Fibroblast of mammary gland (primary cell): Measurements from ENCODE around the gene HHAT.

ENCODE experiments used
- DNase-seq: peaks from one replicate; pipeline ENCODE4 v3.0.0-alpha.2; 2010; ENCODE audit warnings: low read depth
- H3K4me3 ChIP-seq: 2 replicates; pipeline ENCODE4 v1.5.1; 2011; ENCODE audit warnings: low read depth, mild to moderate bottlenecking, low read length, moderate library complexity; ENCODE audit not compliant: control insufficient read depth
- TF ChIP-seq, protein P1 (sequence below): conservative IDR thresholded peaks from 2 replicates; pipeline ENCODE4 v1.5.1; 2011; ENCODE audit warnings: low read depth, low read length, inconsistent platforms; ENCODE audit not compliant: control insufficient read depth, insufficient read depth

HHAT gene

DNA sequence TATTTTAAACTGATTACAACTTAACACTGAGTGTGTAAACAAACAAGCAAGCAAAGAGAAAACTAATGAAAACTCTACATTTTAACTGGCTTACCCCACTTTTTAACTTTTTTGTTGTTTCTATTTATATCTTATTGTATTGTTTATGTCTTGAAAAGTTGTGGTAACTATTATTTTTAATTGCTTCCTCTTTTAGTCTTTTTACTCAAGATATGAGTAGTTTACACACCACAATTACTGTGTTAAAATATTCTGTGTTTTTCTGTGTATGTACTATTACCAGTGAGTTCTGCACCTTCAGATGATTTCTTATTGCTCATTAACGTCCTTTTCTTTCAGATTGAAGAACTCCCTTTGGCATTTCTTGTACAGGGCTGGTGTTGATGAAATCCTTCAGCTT lies 4.7 kb upstream of the HHAT start:
- TF ChIP-seq, protein P1, sequence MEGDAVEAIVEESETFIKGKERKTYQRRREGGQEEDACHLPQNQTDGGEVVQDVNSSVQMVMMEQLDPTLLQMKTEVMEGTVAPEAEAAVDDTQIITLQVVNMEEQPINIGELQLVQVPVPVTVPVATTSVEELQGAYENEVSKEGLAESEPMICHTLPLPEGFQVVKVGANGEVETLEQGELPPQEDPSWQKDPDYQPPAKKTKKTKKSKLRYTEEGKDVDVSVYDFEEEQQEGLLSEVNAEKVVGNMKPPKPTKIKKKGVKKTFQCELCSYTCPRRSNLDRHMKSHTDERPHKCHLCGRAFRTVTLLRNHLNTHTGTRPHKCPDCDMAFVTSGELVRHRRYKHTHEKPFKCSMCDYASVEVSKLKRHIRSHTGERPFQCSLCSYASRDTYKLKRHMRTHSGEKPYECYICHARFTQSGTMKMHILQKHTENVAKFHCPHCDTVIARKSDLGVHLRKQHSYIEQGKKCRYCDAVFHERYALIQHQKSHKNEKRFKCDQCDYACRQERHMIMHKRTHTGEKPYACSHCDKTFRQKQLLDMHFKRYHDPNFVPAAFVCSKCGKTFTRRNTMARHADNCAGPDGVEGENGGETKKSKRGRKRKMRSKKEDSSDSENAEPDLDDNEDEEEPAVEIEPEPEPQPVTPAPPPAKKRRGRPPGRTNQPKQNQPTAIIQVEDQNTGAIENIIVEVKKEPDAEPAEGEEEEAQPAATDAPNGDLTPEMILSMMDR, result no peak
- DNase-seq, result no peak
- no peak overlapping the region for H3K4me3 ChIP-seq

DNA sequence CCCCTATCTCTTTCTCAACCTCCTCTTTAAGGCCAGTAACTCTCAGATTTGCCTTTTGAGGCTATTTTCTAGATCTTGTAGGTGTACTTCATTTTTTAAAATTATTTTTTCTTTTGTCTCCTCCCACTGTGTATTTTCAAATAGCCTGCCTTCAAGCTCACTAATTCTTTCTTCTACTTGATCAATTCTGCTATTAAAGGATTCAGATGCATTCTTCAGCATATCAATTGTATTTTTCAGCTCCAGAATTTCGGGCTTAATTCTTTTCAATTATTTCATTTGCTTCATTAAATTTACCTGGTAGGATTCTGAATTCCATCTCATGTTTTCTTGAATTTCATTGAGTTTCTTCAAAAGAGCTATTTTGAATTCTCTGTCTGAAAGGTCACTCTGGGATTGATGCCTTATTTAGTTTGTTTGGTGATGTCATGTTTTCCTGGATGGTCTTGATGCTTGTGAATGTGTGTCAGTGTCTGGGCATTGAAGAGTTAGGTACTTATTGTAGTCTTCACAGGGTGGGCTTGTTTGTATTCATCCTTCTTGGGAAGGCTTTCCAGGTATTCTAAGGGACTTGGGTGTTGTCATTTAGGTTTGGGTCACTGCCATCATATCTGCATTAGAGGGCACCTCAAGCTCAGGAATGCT lies 3.6 kb upstream of the HHAT start:
- TF ChIP-seq, protein P1, result no peak
- DNase-seq, result no peak
- H3K4me3 ChIP-seq, result no peak overlapping the region

DNA sequence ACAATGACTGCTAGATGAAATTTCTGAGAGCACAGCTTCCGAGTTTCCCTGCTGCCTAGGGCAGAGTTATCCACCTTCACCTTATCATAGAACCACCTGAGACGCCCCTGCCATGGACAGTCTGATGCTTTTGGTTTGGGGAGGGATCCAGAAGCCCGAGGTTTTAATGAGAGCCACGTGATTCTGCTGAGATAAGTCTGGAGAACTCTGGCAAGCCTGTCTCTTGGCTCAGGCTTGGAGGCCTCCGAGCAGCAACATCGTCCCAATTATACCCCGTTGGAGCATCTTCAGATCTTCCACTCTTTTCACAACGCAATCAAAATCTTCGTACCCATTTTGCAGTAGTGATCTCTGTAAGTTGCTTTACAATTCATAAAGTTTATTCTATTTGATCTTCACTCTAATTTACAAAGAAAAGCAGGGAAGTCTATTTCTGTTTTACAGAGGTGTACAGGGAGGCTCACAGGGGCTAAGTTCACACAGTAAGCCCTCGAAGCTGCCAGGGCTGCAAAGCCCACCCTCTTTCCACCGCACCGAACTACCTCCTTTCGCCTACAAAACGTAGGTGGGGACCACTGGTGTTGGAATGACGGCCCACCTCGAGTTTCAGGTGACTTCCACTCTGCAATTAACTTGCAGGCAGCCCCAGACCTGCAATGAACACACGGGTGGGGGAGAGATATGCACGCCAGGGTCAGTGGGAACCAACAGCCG lies 513 bp upstream of the HHAT start:
- TF ChIP-seq, protein P1, result no peak
- no peak for DNase-seq
- H3K4me3 ChIP-seq, result peak overlapping the region; percentile 73

DNA sequence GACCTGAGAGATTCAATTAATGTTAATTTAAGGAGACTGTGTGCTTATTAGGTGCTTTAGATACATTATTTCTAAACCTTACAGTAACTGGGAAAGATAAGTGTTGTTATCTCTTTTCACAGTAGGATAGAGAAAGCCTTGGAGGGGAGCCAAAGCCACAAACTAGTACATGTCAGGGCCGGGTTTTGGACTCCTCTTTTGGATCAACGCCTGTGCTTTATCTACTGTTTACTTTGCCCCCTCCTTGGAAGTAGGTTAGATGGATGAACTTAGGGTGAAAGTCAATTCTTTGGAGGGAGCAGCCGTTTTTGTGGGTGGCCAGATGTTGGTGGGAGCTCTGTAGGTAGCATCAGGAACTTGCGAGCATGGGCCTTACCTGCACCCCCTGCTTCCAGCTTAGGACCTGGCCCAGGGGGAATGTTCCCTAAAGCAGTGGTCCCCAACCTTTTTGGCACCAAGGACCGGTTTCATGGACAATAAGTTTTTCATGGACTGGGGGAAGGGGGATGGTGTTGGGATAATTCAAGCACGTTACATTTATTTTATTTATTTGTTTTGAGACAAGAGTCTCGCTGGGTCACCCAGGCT lies 1.7 kb downstream of the HHAT start:
- TF ChIP-seq, protein P1, result no peak
- DNase-seq, result no peak
- no peak overlapping the region for H3K4me3 ChIP-seq

DNA sequence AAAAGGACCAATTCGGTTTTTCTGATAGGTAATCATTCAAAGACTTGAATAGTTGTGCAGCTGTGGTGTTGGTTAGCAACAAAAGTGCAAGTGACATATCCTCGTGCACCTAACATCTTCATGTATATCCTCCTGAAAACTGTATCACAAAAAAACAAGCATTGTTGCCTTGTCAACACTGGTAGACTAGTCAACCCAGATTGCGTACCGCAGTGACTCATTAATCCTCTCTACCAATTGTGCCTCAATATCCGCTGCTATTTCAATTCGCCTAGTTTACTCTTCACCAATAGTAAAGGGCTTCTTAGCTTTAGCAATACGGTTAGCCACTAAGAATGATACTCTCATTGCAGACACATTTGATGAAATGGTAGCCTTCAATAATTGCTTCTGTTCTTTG lies 3.5 kb downstream of the HHAT start:
- no peak overlapping the region for H3K4me3 ChIP-seq
- TF ChIP-seq, protein P1, result no peak
- DNase-seq, result no peak

DNA sequence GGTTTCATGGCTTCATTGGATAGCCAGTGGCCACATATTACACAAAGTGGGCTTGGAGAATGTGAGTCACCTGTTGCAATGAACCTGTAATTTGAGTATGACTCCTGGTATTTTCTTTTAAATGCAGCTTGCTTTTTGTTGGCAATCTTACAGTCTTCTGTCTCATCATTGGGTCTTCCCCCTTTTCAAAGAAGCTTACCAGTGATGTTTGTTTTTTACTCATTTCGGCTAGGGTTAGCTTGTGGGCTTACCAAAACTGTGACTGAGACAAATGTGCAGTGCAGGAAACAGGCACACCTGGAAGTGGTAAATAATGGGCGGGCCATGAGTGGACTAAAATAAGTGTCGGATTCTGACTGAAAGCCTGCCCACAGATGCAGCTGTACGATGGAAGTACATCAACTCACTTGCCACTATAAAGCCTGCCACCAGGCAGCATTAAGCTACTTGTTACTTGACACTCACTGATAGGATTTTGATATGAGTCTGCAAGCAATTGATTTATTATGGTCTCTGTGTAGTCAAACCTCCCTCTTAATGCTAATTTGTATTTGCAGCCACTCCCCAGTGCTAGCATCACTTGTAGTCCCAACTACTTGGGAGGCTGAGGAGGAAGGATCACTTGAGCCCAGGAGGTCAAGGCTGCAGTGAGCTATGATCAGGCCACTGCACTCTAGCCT lies 4.2 kb downstream of the HHAT start:
- H3K4me3 ChIP-seq, result no peak overlapping the region
- peak; percentile 36 for DNase-seq
- TF ChIP-seq, protein P1, result no peak
